ENCODE data around the gene BAZ1A. TPM values are rescaled to one million over a fixed set of nuclear protein-coding genes. Genes with fewer than 3 reads are reported as not detected.

BAZ1A gene
- total RNA-seq, 4 donors from 2014 or later, result 11.6 to 18.5 (median 14.7) TPM

DNA sequence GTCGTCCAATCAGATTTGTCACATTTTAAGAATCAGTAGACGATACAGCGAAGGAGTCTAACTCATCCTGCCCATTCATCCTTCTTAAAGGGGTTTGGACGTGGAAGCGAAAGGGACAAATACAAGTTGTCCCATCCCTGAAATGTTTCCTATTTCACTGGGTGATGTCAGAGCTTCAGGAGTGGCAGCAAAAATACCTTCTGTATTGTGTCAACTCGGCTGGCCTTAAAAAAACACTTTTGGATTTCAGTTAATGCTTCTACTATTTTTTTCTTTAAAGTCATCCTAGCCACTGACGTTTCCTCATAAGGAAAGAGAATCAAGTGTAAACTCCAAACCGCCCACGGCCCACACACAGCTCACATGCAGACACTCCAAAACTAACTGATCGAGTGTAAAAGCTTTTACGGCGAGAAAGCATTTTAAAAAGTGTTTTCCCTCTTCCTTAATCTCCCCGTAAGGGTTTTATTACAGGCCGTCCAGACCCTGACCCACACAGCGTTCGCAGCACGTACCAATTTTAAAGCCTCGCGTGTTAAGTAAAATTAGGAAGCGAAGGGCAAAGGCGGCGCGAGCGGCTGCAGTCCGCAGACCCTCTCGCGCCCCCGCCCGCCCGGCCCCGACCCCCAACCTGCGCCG is 161.4 kb downstream of the BAZ1A start:
- DNase-seq (peak; percentile 52 to 57), ATAC-seq (peak; percentile 83 to 85)
- H3K36me3 ChIP-seq, result peaks cover 0 to 10% of the 10 kb centered on the region in 2 donors
- no peaks in the 10 kb centered on the region for H3K9me3 ChIP-seq
- H3K4me1 ChIP-seq, result peaks cover 41 to 52% of the 10 kb centered on the region in 2 donors
- TF ChIP-seq, protein P1, sequence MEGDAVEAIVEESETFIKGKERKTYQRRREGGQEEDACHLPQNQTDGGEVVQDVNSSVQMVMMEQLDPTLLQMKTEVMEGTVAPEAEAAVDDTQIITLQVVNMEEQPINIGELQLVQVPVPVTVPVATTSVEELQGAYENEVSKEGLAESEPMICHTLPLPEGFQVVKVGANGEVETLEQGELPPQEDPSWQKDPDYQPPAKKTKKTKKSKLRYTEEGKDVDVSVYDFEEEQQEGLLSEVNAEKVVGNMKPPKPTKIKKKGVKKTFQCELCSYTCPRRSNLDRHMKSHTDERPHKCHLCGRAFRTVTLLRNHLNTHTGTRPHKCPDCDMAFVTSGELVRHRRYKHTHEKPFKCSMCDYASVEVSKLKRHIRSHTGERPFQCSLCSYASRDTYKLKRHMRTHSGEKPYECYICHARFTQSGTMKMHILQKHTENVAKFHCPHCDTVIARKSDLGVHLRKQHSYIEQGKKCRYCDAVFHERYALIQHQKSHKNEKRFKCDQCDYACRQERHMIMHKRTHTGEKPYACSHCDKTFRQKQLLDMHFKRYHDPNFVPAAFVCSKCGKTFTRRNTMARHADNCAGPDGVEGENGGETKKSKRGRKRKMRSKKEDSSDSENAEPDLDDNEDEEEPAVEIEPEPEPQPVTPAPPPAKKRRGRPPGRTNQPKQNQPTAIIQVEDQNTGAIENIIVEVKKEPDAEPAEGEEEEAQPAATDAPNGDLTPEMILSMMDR (IDR thresholded peaks at IDR 0.05 in 4 of 5, conservative IDR thresholded peaks at IDR 0.05 in 1 of 5), result no peak
- TF ChIP-seq POLR2A (IDR thresholded peaks at IDR 0.05), result peak; percentile 58 to 87
- H3K27me3 ChIP-seq, result no peaks in the 10 kb centered on the region
- in situ Hi-C loops (cut with MboI; ENCODE audit: low sequenced_read_pairs in 4 of 4), result loop anchor here in 1 of 4 donors (25.0 kb wide), 1 partner anchor 699 kb away; the partner anchor contains the start of gene NFKBIA
- peak overlapping the region; percentile 96 to 100 (median 98) for H3K27ac ChIP-seq
- peak overlapping the region; percentile 74 to 97 (median 94) for H3K4me3 ChIP-seq
- intact Hi-C loops (cut with DNase I; ENCODE audit: low total_unique reads), result loop anchor here (2.0 to 10.0 kb wide), 7 partner anchors 35 to 691 kb away; partner anchors contain the start of genes EAPP, NFKBIA, PPP2R3C and PRORP

DNA sequence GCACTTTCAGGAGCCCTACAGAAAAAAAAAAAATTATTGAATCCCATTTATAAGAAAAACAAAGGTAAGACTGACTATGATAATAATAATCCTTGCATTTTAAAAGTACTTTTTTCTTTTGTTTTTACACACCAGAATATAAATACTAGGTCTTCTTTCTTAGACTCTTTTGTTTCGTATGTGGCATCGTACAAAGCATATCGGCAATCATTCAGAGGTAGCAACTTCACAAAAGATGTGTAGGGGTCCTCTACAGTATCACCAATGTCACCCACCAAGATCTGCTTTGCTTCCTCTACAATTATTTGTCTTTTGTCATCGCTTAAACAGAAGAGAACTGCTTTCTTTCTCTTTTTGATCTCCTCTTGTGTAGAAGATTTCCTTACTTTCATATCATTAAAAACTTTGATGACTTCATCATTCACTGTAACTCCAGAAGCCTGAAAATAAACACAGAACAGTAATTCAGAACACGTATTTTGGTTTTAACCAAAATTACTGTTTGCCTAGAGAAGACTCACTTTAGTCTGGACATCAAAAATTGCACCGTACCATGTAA is 162.0 kb downstream of the BAZ1A start:
- intact Hi-C loops (cut with DNase I; ENCODE audit: low total_unique reads), result loop anchor here (2.0 to 10.0 kb wide), 4 partner anchors 176 to 692 kb away; partner anchors contain the start of genes EAPP, NFKBIA, PPP2R3C and PRORP
- in situ Hi-C loops (cut with MboI; ENCODE audit: low sequenced_read_pairs in 4 of 4), result loop anchor here in 1 of 4 donors (25.0 kb wide), 1 partner anchor 699 kb away; the partner anchor contains the start of gene NFKBIA

DNA sequence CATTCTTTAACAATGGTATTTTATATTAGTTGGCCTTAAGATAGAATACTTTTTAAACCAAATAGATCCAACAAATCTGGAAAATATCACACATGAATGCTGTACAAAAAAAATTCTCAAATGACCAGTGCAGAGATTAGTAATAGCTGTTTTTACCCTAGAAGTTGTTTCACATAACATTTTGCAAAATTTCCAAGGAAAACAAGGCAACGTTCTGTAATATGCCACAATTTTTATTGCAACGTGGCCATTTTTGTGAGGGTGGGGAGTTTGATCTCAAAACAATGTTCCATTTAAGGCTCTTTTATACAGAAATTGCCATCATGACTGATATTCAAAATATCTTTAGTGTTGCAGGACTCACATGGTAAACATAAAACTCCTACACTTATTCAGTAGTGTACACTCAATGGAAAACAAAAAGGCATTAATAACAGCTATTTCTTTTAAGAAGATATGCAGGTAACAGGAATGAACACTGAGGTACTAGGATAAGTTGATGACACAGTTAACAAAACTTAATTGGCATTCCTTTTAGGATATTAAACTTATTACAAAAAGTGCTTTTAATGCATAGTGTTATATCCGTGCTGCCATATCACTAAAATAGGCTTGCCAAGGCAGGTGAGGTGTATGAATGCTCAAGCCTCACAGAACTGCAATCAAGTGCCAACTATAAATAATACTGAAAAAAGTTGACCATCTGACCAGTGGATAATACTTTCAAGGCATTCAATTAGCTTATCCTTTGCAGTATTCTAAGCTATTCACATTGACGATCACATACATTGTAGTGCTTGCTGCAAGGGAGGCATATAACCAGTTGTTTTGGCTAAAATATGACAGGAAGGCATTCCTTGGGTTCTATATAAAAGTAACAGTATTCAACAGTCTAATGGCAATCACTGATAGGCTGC is 163.1 kb downstream of the BAZ1A start:
- TF ChIP-seq, protein P1 (IDR thresholded peaks at IDR 0.05 in 4 of 5, conservative IDR thresholded peaks at IDR 0.05 in 1 of 5), result no peak
- TF ChIP-seq POLR2A (IDR thresholded peaks at IDR 0.05), result no peak
- H3K4me3 ChIP-seq, result peak overlapping the region; percentile 74 to 97 (median 94)
- no peak for ATAC-seq
- no peaks in the 10 kb centered on the region for H3K27me3 ChIP-seq
- H3K9me3 ChIP-seq, result no peaks in the 10 kb centered on the region
- H3K4me1 ChIP-seq, result peaks cover 54 to 62% of the 10 kb centered on the region in 2 donors
- DNase-seq, result no peak
- H3K27ac ChIP-seq, result peak overlapping the region; percentile 96 to 100 (median 98)
- intact Hi-C loops (cut with DNase I; ENCODE audit: low total_unique reads), result loop anchor here (2.0 to 10.0 kb wide), 4 partner anchors 175 to 693 kb away; partner anchors contain the start of genes EAPP, NFKBIA, PPP2R3C and PRORP
- in situ Hi-C loops (cut with MboI; ENCODE audit: low sequenced_read_pairs in 4 of 4), result loop anchor here in 1 of 4 donors (25.0 kb wide), 1 partner anchor 700 kb away; the partner anchor contains the start of gene NFKBIA
- peaks cover 0 to 10% of the 10 kb centered on the region in 2 donors for H3K36me3 ChIP-seq

More for the DNA sequence above, 162.0 kb downstream of the BAZ1A start:
- no peak for TF ChIP-seq POLR2A (IDR thresholded peaks at IDR 0.05)
- TF ChIP-seq, protein P1 (IDR thresholded peaks at IDR 0.05 in 4 of 5, conservative IDR thresholded peaks at IDR 0.05 in 1 of 5), result no peak
- Histone ChIP-seq H3K4me3 (peak overlapping the region; percentile 74 to 97 (median 94)), H3K27ac (peak overlapping the region; percentile 96 to 100 (median 98)), H3K36me3 (peaks cover 0 to 10% of the 10 kb centered on the region in 2 donors), H3K27me3 (no peaks in the 10 kb centered on the region), H3K9me3 (no peaks in the 10 kb centered on the region), H3K4me1 (peaks cover 44 to 57% of the 10 kb centered on the region in 2 donors)
- DNase-seq (no peak), ATAC-seq (no peak)

DNA sequence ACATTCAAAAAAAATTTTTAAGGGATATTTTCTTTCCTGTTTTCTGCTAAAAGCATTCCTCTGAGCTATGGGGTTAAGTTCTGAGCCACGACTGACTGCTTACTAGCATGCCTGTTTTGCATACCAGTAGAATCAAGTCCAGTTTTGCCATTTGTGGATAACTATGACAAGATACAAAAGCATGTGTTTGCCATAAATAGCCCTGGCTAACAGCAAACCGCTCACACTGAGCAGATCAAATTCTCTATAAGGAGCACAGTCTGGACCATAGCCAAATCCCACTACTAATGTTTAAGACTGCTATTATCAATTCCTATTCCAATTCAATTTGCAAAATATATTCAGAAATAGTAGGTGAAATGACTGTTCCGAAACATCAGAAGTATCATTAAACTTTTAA is 164.0 kb downstream of the BAZ1A start:
- in situ Hi-C loops (cut with MboI; ENCODE audit: low sequenced_read_pairs in 4 of 4), result loop anchor here in 1 of 4 donors (25.0 kb wide), 1 partner anchor 701 kb away; the partner anchor contains the start of gene NFKBIA
- no peaks in the 10 kb centered on the region for H3K27me3 ChIP-seq
- peaks cover 54 to 62% of the 10 kb centered on the region in 2 donors for H3K4me1 ChIP-seq
- H3K36me3 ChIP-seq, result peaks cover 0 to 10% of the 10 kb centered on the region in 2 donors
- peak overlapping the region; percentile 38 to 97 (median 84) for H3K4me3 ChIP-seq
- TF ChIP-seq, protein P1 (IDR thresholded peaks at IDR 0.05 in 4 of 5, conservative IDR thresholded peaks at IDR 0.05 in 1 of 5), result no peak
- TF ChIP-seq POLR2A (IDR thresholded peaks at IDR 0.05), result peak in 1 of 2 donors; percentile 55
- intact Hi-C loops (cut with DNase I; ENCODE audit: low total_unique reads), result loop anchor here (5.0 to 10.0 kb wide), 3 partner anchors 174 to 411 kb away; partner anchors contain the start of genes EAPP, PPP2R3C, PRORP and SPTSSA
- H3K27ac ChIP-seq, result peak overlapping the region; percentile 96 to 100 (median 98)
- ATAC-seq (peak; percentile 72 to 80), DNase-seq (peak; percentile 53 to 67)
- H3K9me3 ChIP-seq, result no peaks in the 10 kb centered on the region
